CD14-positive monocyte (primary cell): Measurements from ENCODE around the gene GRIN2A. TPM values are rescaled to one million over a fixed set of nuclear protein-coding genes. Genes with fewer than 3 reads are reported as not detected.

ENCODE experiments used
- DNase-seq, 3 donors: peaks; one replicate each; pipeline ENCODE4 v3.0.0-alpha.2; 2011 to 2022
- H2AFZ ChIP-seq: 2 replicates; pipeline ENCODE4 v1.6.0; 2012; ENCODE audit warnings: mild to moderate bottlenecking, low read depth, low read length, inconsistent platforms; ENCODE audit not compliant: insufficient read depth, poor library complexity, severe bottlenecking
- H3K27ac ChIP-seq, 2 donors: 1 replicate in 1 of 2; 2 replicates in 1 of 2; pipeline ENCODE4 v1.5.1; 2012 to 2013; ENCODE audit warnings: low read length in 2 of 2, control low read depth in 1 of 2, inconsistent platforms in 1 of 2, low read depth in 1 of 2, mild to moderate bottlenecking in 1 of 2
- H3K27me3 ChIP-seq, 2 donors: one replicate each; pipeline versions ENCODE4 v1.6.0 to v1.6.1; 2011 to 2013; ENCODE audit warnings: low read length in 2 of 2; ENCODE audit not compliant: control insufficient read depth in 2 of 2, insufficient read depth in 2 of 2
- H3K36me3 ChIP-seq, 2 donors: replicated peaks in 1 of 2; 1 replicate in 1 of 2; 2 replicates in 1 of 2; pipeline versions ENCODE4 v1.5.1 to v1.6.1; 2012 to 2013; ENCODE audit warnings: low read length in 2 of 2, control low read depth in 1 of 2, inconsistent platforms in 1 of 2, mild to moderate bottlenecking in 1 of 2; ENCODE audit not compliant: insufficient read depth in 2 of 2, control insufficient read depth in 1 of 2
- H3K4me1 ChIP-seq, 2 donors: 1 replicate in 1 of 2; 2 replicates in 1 of 2; pipeline versions ENCODE4 v1.5.1 to v1.6.1; 2012 to 2013; ENCODE audit warnings: low read length in 2 of 2, control low read depth in 1 of 2, inconsistent platforms in 1 of 2, mild to moderate bottlenecking in 1 of 2, moderate library complexity in 1 of 2; ENCODE audit not compliant: insufficient read depth in 2 of 2, control insufficient read depth in 1 of 2
- H3K4me2 ChIP-seq: replicated peaks from 2 replicates; pipeline ENCODE3; 2012; ENCODE audit warnings: low read length, moderate library complexity, mild to moderate bottlenecking; ENCODE audit not compliant: poor library complexity, severe bottlenecking; ENCODE audit errors: extremely low read depth
- H3K4me3 ChIP-seq, 3 experiments: fragments of 200-600 bp in 1 of 3; sonication (generic) in 1 of 3; replicated peaks in 1 of 3; 1 replicate in 2 of 3; 2 replicates in 1 of 3; pipeline ENCODE4 v1.5.1; 2011 to 2013; ENCODE audit warnings: low read length in 3 of 3, mild to moderate bottlenecking in 3 of 3, control low read depth in 2 of 3, low read depth in 2 of 3, inconsistent platforms in 1 of 3, moderate library complexity in 1 of 3
- H3K79me2 ChIP-seq: 2 replicates; pipeline ENCODE4 v1.6.0; 2012; ENCODE audit warnings: mild to moderate bottlenecking, control low read depth, inconsistent platforms, low read length, moderate library complexity; ENCODE audit not compliant: insufficient read depth
- H3K9ac ChIP-seq: 2 replicates; pipeline ENCODE4 v1.6.0; 2017; ENCODE audit warnings: low read length, mild to moderate bottlenecking; ENCODE audit not compliant: insufficient read depth, poor library complexity, severe bottlenecking
- H3K9me3 ChIP-seq, 2 donors: replicated peaks in 1 of 2; 1 replicate in 1 of 2; 2 replicates in 1 of 2; pipeline versions ENCODE4 v1.5.1 to v1.6.1; 2012 to 2013; ENCODE audit warnings: low read length in 2 of 2, control low read depth in 1 of 2; ENCODE audit not compliant: control insufficient read depth in 1 of 2, insufficient read depth in 1 of 2
- H4K20me1 ChIP-seq: 2 replicates; pipeline ENCODE4 v1.6.0; 2012; ENCODE audit warnings: mild to moderate bottlenecking, low read length, control low read depth, moderate library complexity; ENCODE audit not compliant: insufficient read depth
- H3K27ac Mint-ChIP-seq, 7 donors: one replicate each; pipeline ENCODE4 v1.8.0; 2020; ENCODE audit warnings: mild to moderate bottlenecking in 7 of 7, mixed read lengths in 7 of 7, moderate library complexity in 6 of 7, inconsistent platforms in 2 of 7
- H3K27me3 Mint-ChIP-seq, 3 donors: one replicate each; pipeline ENCODE4 v1.8.0; 2021 to 2022; ENCODE audit warnings: low read depth in 3 of 3, mild to moderate bottlenecking in 3 of 3, mixed read lengths in 3 of 3, moderate library complexity in 3 of 3, inconsistent platforms in 1 of 3
- H3K36me3 Mint-ChIP-seq, 2 donors: one replicate each; pipeline ENCODE4 v1.8.0; 2020; ENCODE audit warnings: mixed read lengths in 2 of 2, inconsistent platforms in 1 of 2, mild to moderate bottlenecking in 1 of 2
- H3K4me1 Mint-ChIP-seq: one replicate; pipeline ENCODE4 v1.8.0; 2020; ENCODE audit warnings: mild to moderate bottlenecking, mixed read lengths
- H3K4me3 Mint-ChIP-seq, 2 donors: one replicate each; pipeline ENCODE4 v1.8.0; 2020; ENCODE audit warnings: mild to moderate bottlenecking in 2 of 2, mixed read lengths in 2 of 2, moderate library complexity in 1 of 2
- H3K9me3 Mint-ChIP-seq, 7 donors: one replicate each; pipeline ENCODE4 v1.8.0; 2020 to 2022; ENCODE audit warnings: mixed read lengths in 7 of 7, mild to moderate bottlenecking in 6 of 7, moderate library complexity in 6 of 7, inconsistent platforms in 2 of 7
- WGBS: methylation state at CpG from one replicate; pipeline ENCODE4 v1.1.5; 2013; ENCODE audit warnings: missing lambda C conversion rate; ENCODE audit not compliant: insufficient coverage; 5-methylcytosine and 5-hydroxymethylcytosine counted together
- intact Hi-C, 2 donors: fragments of 100-400 bp; cut with micrococcal nuclease; formaldehyde crosslinking; loops; one replicate each; pipeline versions ENCODE4 v1.15.0 to v1.15.1; 2023
- polyA plus RNA-seq, 3 donors: library from polyadenylated mRNA; depleted of rRNA in 1 of 3; unstranded in 2 of 3; stranded (reverse) in 1 of 3; fragments of 300-500 nt in 2 of 3; fragments of >200 nt in 1 of 3; fragmentation: Illumina TruSeq in 2 of 3; gene quantifications; 1 replicate in 2 of 3; 2 replicates in 1 of 3; pipeline ENCODE4 v1.2.3, GENCODE V29; 2012 to 2021
- TF ChIP-seq, protein P1 (sequence below): fragments of 200-600 bp; IDR thresholded peaks from one replicate; pipeline ENCODE4 v1.8.0; 2022; ENCODE audit warnings: antibody characterized with exemption, mild to moderate bottlenecking

Gene GRIN2A
- polyA plus RNA-seq, 3 donors: not detected

DNA sequence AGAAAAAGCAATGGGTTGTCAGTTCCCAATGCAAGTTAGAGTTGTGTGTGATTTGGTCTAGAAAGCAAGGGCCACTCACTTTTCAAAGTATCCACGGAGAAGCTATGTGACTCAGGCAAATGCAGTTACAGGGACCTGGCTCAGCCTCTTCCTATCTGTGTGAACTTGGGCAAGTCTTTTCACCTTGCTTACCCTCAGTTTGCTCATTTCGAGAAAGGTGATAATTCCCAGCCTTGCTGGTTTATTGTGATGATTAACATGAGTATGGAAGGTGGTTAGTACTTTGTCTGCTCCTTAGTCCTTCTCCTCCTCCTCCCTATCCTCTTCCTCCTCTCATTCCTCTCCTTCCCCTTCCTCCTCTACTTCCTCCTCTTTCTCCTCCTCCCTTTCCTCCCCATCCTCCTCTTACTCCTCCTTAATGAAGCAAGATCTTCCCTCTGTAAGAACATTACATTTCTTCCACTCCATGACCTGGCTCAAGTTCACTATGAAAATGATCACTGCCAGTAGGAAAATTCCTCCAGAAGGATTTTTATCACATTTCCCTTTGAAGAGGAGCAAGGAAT lies 204.0 kb downstream of the GRIN2A start:
- H3K36me3 ChIP-seq: no peaks in the 10 kb centered on the region
- H3K9me3 Mint-ChIP-seq: peaks cover 0 to 4% (median 2%) of the 10 kb centered on the region in 7 donors
- H3K4me2 ChIP-seq: no peak overlapping the region
- TF ChIP-seq, protein P1, sequence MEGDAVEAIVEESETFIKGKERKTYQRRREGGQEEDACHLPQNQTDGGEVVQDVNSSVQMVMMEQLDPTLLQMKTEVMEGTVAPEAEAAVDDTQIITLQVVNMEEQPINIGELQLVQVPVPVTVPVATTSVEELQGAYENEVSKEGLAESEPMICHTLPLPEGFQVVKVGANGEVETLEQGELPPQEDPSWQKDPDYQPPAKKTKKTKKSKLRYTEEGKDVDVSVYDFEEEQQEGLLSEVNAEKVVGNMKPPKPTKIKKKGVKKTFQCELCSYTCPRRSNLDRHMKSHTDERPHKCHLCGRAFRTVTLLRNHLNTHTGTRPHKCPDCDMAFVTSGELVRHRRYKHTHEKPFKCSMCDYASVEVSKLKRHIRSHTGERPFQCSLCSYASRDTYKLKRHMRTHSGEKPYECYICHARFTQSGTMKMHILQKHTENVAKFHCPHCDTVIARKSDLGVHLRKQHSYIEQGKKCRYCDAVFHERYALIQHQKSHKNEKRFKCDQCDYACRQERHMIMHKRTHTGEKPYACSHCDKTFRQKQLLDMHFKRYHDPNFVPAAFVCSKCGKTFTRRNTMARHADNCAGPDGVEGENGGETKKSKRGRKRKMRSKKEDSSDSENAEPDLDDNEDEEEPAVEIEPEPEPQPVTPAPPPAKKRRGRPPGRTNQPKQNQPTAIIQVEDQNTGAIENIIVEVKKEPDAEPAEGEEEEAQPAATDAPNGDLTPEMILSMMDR: no peak
- H3K79me2 ChIP-seq: no peaks in the 10 kb centered on the region
- no peak overlapping the region for H3K4me3 ChIP-seq
- peaks cover 0 to 1% (median 0%) of the 10 kb centered on the region in 3 donors for H3K27me3 Mint-ChIP-seq
- H3K36me3 Mint-ChIP-seq: no peaks in the 10 kb centered on the region
- no peak overlapping the region for H3K27ac Mint-ChIP-seq
- H3K9ac ChIP-seq: no peak overlapping the region
- no peak overlapping the region for H3K4me3 Mint-ChIP-seq
- no peak overlapping the region for H3K27ac ChIP-seq
- no peaks in the 10 kb centered on the region for H3K9me3 ChIP-seq
- H2AFZ ChIP-seq: no peak overlapping the region
- no peaks in the 10 kb centered on the region for H3K27me3 ChIP-seq
- H4K20me1 ChIP-seq: no peaks in the 10 kb centered on the region
- no peaks in the 10 kb centered on the region for H3K4me1 Mint-ChIP-seq
- intact Hi-C loops: no loop called here
- no peak for DNase-seq
- no peaks in the 10 kb centered on the region for H3K4me1 ChIP-seq
- WGBS: 86% methylated on average over 1 of the region's 2 CpGs

DNA sequence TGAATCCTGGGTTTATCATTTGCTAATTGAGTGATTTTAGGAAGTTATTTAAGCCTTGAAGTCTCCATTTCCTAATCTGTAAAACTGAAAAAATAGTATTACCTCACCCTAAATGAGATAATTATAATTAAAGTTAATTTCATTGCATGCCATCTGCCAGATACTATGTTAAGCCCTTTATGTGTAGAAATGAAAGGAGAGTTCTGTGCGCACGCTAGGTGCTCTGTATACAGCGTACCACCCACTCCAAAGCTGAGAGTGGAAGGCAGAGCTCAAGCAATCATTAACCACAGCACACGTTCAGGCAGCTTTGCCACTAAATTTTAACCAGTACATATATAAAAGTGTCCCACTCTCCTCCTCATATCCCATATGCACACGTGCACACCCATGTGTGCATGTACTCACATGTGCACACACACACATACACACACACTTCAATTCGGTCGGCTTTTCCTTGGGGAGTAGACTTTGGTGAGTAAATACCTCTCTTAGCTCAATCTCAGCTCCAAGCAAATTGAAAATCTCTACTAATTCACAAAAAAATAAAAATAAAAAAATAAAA lies 204.8 kb downstream of the GRIN2A start:
- Histone ChIP-seq H3K9ac (no peak overlapping the region), H4K20me1 (no peaks in the 10 kb centered on the region), H3K9me3 (no peaks in the 10 kb centered on the region), H2AFZ (no peak overlapping the region), H3K27me3 (no peaks in the 10 kb centered on the region), H3K4me2 (no peak overlapping the region), H3K79me2 (no peaks in the 10 kb centered on the region), H3K4me3 (no peak overlapping the region), H3K36me3 (no peaks in the 10 kb centered on the region), H3K4me1 (no peaks in the 10 kb centered on the region), H3K27ac (no peak overlapping the region)
- intact Hi-C loops: no loop called here
- TF ChIP-seq, protein P1: no peak
- no peaks in the 10 kb centered on the region for H3K36me3 Mint-ChIP-seq
- 90% methylated on average over 2 of the region's 7 CpGs for WGBS
- no peak overlapping the region for H3K4me3 Mint-ChIP-seq
- peaks cover 0 to 1% (median 0%) of the 10 kb centered on the region in 3 donors for H3K27me3 Mint-ChIP-seq
- H3K4me1 Mint-ChIP-seq: no peaks in the 10 kb centered on the region
- no peak overlapping the region for H3K27ac Mint-ChIP-seq
- DNase-seq: no peak
- H3K9me3 Mint-ChIP-seq: peaks cover 0 to 4% (median 0%) of the 10 kb centered on the region in 7 donors
